H1 (cell line): ENCODE data around the gene SND1. TPM values are rescaled to one million over a fixed set of nuclear protein-coding genes. Genes with fewer than 3 reads are reported as not detected.
A peak's percentile ranks its signal among the peaks of the same experiment; 100 is the strongest.

Source experiments
- CTCF ChIA-PET: fragments of 300-600 bp; sonication (Branson Sonifier 250); formaldehyde crosslinking; loops from one replicate; lab custom pipeline; 2021; ENCODE audit not compliant: partially characterized antibody; lab: Charles Lee
- POLR2A ChIA-PET: fragments of 300-600 bp; sonication (Branson Sonifier 250); formaldehyde crosslinking; loops from one replicate; lab custom pipeline; 2021; ENCODE audit warnings: inconsistent platforms; ENCODE audit not compliant: partially characterized antibody; lab: Charles Lee
- DNase-seq, 2 experiments: peaks; one replicate each; pipeline versions ENCODE4 v3.0.0 to v3.0.0-alpha.2; 2010 to 2022; ENCODE audit warnings: low spot score in 2 of 2, low read depth in 1 of 2, mixed read lengths in 1 of 2
- FAIRE-seq: peaks from 2 replicates; lab custom pipeline; 2011; peaks lifted over from hg19 to GRCh38; lab: Jason Lieb, UNC
- H2AFZ ChIP-seq: 2 replicates; pipeline ENCODE4 v1.8.1; 2012; ENCODE audit warnings: low read length, inconsistent platforms
- H2AK5ac ChIP-seq: 2 replicates; pipeline ENCODE4 v1.6.1; 2013; ENCODE audit warnings: low read depth, low read length
- H2BK120ac ChIP-seq: replicated peaks from 2 replicates; pipeline ENCODE3; 2013; ENCODE audit warnings: low read depth, low read length, inconsistent platforms
- H2BK12ac ChIP-seq: 2 replicates; pipeline ENCODE4 v1.6.1; 2013; ENCODE audit warnings: low read depth, low read length
- H2BK15ac ChIP-seq: 2 replicates; pipeline ENCODE4 v1.6.1; 2013; ENCODE audit warnings: low read length
- H2BK20ac ChIP-seq: 2 replicates; pipeline ENCODE4 v1.6.1; 2013; ENCODE audit warnings: low read length
- H2BK5ac ChIP-seq: 2 replicates; pipeline ENCODE4 v1.6.1; 2013; ENCODE audit warnings: low read depth, low read length
- H3K14ac ChIP-seq: 2 replicates; pipeline ENCODE4 v1.6.1; 2013; ENCODE audit warnings: inconsistent platforms; ENCODE audit not compliant: insufficient read length
- H3K18ac ChIP-seq: 2 replicates; pipeline ENCODE4 v1.6.1; 2013; ENCODE audit warnings: low read length; ENCODE audit errors: extremely low read depth
- H3K23ac ChIP-seq: 2 replicates; pipeline ENCODE4 v1.6.1; 2013; ENCODE audit warnings: inconsistent platforms; ENCODE audit not compliant: insufficient read length
- H3K23me2 ChIP-seq: 2 replicates; pipeline ENCODE4 v1.6.1; 2013; ENCODE audit warnings: low read depth, low read length
- H3K27ac ChIP-seq: 2 replicates; pipeline ENCODE4 v1.6.1; 2011; ENCODE audit warnings: low read depth, low read length, inconsistent platforms
- H3K27me3 ChIP-seq, 4 experiments: replicated peaks in 1 of 4; 1 replicate in 1 of 4; 2 replicates in 3 of 4; pipeline versions ENCODE4 v1.6.1 to v1.8.1; 2011 to 2013; ENCODE audit warnings: low read length in 3 of 4, mild to moderate bottlenecking in 3 of 4, inconsistent platforms in 2 of 4, mixed read lengths in 2 of 4, moderate library complexity in 1 of 4; ENCODE audit not compliant: control insufficient read depth in 3 of 4, insufficient read depth in 3 of 4; ENCODE audit errors: extremely low read depth in 1 of 4
- H3K36me3 ChIP-seq, 4 experiments: 2 replicates each; pipeline versions ENCODE4 v1.6.1 to v1.8.1; 2011 to 2013; ENCODE audit warnings: mild to moderate bottlenecking in 4 of 4, low read length in 3 of 4, moderate library complexity in 2 of 4, control low read depth in 1 of 4, inconsistent platforms in 1 of 4; ENCODE audit not compliant: insufficient read depth in 4 of 4, control insufficient read depth in 2 of 4
- H3K4ac ChIP-seq: replicated peaks from 2 replicates; pipeline ENCODE3; 2013; ENCODE audit warnings: low read length, low read depth, mixed read lengths, inconsistent platforms; ENCODE audit not compliant: insufficient read length
- H3K4me1 ChIP-seq, 4 experiments: replicated peaks in 1 of 4; 1 replicate in 1 of 4; 2 replicates in 3 of 4; pipeline versions ENCODE4 v1.6.1 to v1.8.1; 2011 to 2013; ENCODE audit warnings: low read length in 3 of 4, inconsistent platforms in 2 of 4, mixed read lengths in 1 of 4; ENCODE audit not compliant: insufficient read depth in 4 of 4, control insufficient read depth in 3 of 4
- H3K4me2 ChIP-seq, 2 experiments: 2 replicates each; pipeline versions ENCODE4 v1.6.1 to v1.8.1; 2011 to 2013; ENCODE audit warnings: low read depth in 2 of 2, low read length in 2 of 2, control low read depth in 1 of 2, inconsistent platforms in 1 of 2, mild to moderate bottlenecking in 1 of 2; ENCODE audit not compliant: insufficient read depth in 1 of 2
- H3K4me3 ChIP-seq, 4 experiments: fragments of 200-600, 300-600 bp in 1 of 4; sonication (generic), shearing (Covaris generic), sonication (Bioruptor Twin) in 1 of 4; 2 replicates each; pipeline versions ENCODE4 v1.5.1 to v1.8.1; 2011 to 2016; ENCODE audit warnings: low read length in 4 of 4, low read depth in 3 of 4, control low read depth in 2 of 4, inconsistent platforms in 2 of 4, mild to moderate bottlenecking in 2 of 4, mixed read lengths in 1 of 4, moderate library complexity in 1 of 4; ENCODE audit not compliant: insufficient read depth in 2 of 4; ENCODE audit errors: extremely low read depth in 1 of 4
- H3K56ac ChIP-seq: replicated peaks from 2 replicates; pipeline ENCODE3; 2013; ENCODE audit warnings: low read depth, mild to moderate bottlenecking, mixed read lengths, low read length, inconsistent platforms; ENCODE audit not compliant: insufficient read length
- H3K79me1 ChIP-seq: 2 replicates; pipeline ENCODE4 v1.6.1; 2013; ENCODE audit warnings: low read depth, low read length, control low read depth
- H3K79me2 ChIP-seq, 2 experiments: 2 replicates each; pipeline versions ENCODE4 v1.6.1 to v1.8.1; 2012 to 2013; ENCODE audit warnings: low read length in 2 of 2, mild to moderate bottlenecking in 2 of 2, inconsistent platforms in 1 of 2; ENCODE audit not compliant: insufficient read depth in 2 of 2, control insufficient read depth in 1 of 2
- H3K9ac ChIP-seq, 4 experiments: replicated peaks in 1 of 4; 1 replicate in 1 of 4; 2 replicates in 3 of 4; pipeline versions ENCODE4 v1.6.1 to v1.8.1; 2011 to 2013; ENCODE audit warnings: low read depth in 3 of 4, low read length in 3 of 4, control low read depth in 2 of 4, mild to moderate bottlenecking in 2 of 4, moderate library complexity in 2 of 4, inconsistent platforms in 1 of 4; ENCODE audit errors: extremely low read depth in 1 of 4
- H3K9me3 ChIP-seq, 2 experiments: 2 replicates each; pipeline versions ENCODE4 v1.6.1 to v1.8.1; 2012 to 2013; ENCODE audit warnings: mild to moderate bottlenecking in 2 of 2, moderate library complexity in 2 of 2, control low read depth in 1 of 2, inconsistent platforms in 1 of 2, low read depth in 1 of 2, low read length in 1 of 2, mixed read lengths in 1 of 2; ENCODE audit not compliant: insufficient read depth in 2 of 2
- H4K20me1 ChIP-seq, 2 experiments: replicated peaks in 1 of 2; 2 replicates each; pipeline versions ENCODE3 to v1.8.1; 2011 to 2013; ENCODE audit warnings: inconsistent platforms in 2 of 2, low read length in 2 of 2, mild to moderate bottlenecking in 1 of 2; ENCODE audit not compliant: insufficient read depth in 2 of 2, control insufficient read depth in 1 of 2
- H4K5ac ChIP-seq: 2 replicates; pipeline ENCODE4 v1.6.1; 2013; ENCODE audit warnings: low read length, low read depth, mixed read lengths, inconsistent platforms; ENCODE audit not compliant: insufficient read length
- H4K8ac ChIP-seq: 2 replicates; pipeline ENCODE4 v1.8.0; 2013; ENCODE audit warnings: mild to moderate bottlenecking, moderate library complexity, low read length, inconsistent platforms; ENCODE audit not compliant: insufficient read depth; ENCODE audit errors: extremely low read depth
- H4K91ac ChIP-seq: replicated peaks from 2 replicates; pipeline ENCODE3; 2013; ENCODE audit warnings: low read length, mixed read lengths, inconsistent platforms; ENCODE audit not compliant: insufficient read length
- ATF3 ChIP-seq: IDR thresholded peaks from 2 replicates; pipeline ENCODE4 v1.6.1; 2011; ENCODE audit warnings: low read depth, mild to moderate bottlenecking, low read length; ENCODE audit not compliant: insufficient read depth
- E2F6 ChIP-seq: IDR thresholded peaks from 2 replicates; pipeline ENCODE4 v1.6.1; 2012; ENCODE audit warnings: inconsistent platforms
- EZH2 ChIP-seq: fragments of 200-600 bp; sonication (generic); IDR thresholded peaks from 2 replicates; pipeline ENCODE4 v1.7.1; 2012; ENCODE audit warnings: low read depth, mild to moderate bottlenecking, moderate library complexity, low read length, inconsistent platforms; ENCODE audit not compliant: severe bottlenecking
- GABPA ChIP-seq: IDR thresholded peaks from 2 replicates; pipeline ENCODE4 v1.6.1; 2011; ENCODE audit warnings: mild to moderate bottlenecking, low read length, moderate library complexity, borderline replicate concordance; ENCODE audit not compliant: insufficient read depth
- GTF2F1 ChIP-seq: IDR thresholded peaks from 2 replicates; pipeline ENCODE4 v1.6.1; 2012; ENCODE audit warnings: low read depth, low read length, improper control_type of control experiment, borderline replicate concordance
- POLR2AphosphoS5 ChIP-seq: IDR thresholded peaks from 2 replicates; pipeline ENCODE4 v1.6.1; 2011; ENCODE audit warnings: low read depth, low read length
- SIRT6 ChIP-seq: IDR thresholded peaks from one replicate; pipeline ENCODE4 v1.7.1; 2012; ENCODE audit warnings: low read length, inconsistent platforms
- SP4 ChIP-seq: IDR thresholded peaks from 2 replicates; pipeline ENCODE4 v1.6.1; 2012; ENCODE audit warnings: low read length, inconsistent platforms
- TAF1 ChIP-seq: IDR thresholded peaks from 2 replicates; pipeline ENCODE4 v1.6.1; 2011; ENCODE audit warnings: mild to moderate bottlenecking, low read depth, low read length
- WGBS, 2 experiments: shearing (Covaris generic) in 1 of 2; methylation state at CpG; one replicate each; pipeline versions ENCODE4 v1.1.6 to v1.1.7; 2013 to 2015; ENCODE audit warnings: low lambda C conversion rate in 2 of 2, mixed read lengths in 2 of 2, inconsistent platforms in 1 of 2, low coverage in 1 of 2, missing lambda C conversion rate in 1 of 2; ENCODE audit not compliant: insufficient replicate concordance in 2 of 2, insufficient coverage in 1 of 2, insufficient read length in 1 of 2; ENCODE audit errors: extremely low coverage in 1 of 2, missing lambda C conversion rate in 1 of 2; 5-methylcytosine and 5-hydroxymethylcytosine counted together
- polyA plus RNA-seq, 7 experiments: library from polyadenylated mRNA; depleted of rRNA in 3 of 7; stranded (reverse) in 5 of 7; unstranded in 2 of 7; fragments of >200 nt in 5 of 7; fragments of 200-250 nt in 2 of 7; gene quantifications; 1 replicate in 5 of 7; 2 replicates in 1 of 7; 4 replicates in 1 of 7; pipeline versions ENCODE4 v1.2.1 to v1.2.3, GENCODE V29; 2011 to 2013; ENCODE audit warnings: missing spikeins in 2 of 7, mixed read lengths in 2 of 7
- total RNA-seq: library from RNA; stranded (reverse); fragmentation: NEBNext Ultra II Directional; extraction: Animal tissue kit (Norgen Biotek cat#: 25700); gene quantifications from 2 replicates; pipeline ENCODE4 v1.2.1, GENCODE V29; 2021

The SND1 gene
- total and polyA plus RNA-seq, 2 of the 8 experiments (the other 6 are each of a cell fraction or from before 2014, with no cell fraction given) = 122 to 290 TPM

GRCh38 chr7:128104108-128104742 lies 452.2 kb downstream of the SND1 start:
- H3K79me2 ChIP-seq = no peaks in the 10 kb centered on the region
- H2BK12ac ChIP-seq = no peak overlapping the region
- no peak overlapping the region for H3K18ac ChIP-seq
- peaks cover 13 to 39% (median 28%) of the 10 kb centered on the region in 4 experiments for H3K27me3 ChIP-seq
- H3K9ac ChIP-seq = peak overlapping the region in 1 of 4 experiments; percentile 25; a peak in 1 of 7 replicates
- ChIA-PET CTCF (interaction anchor here (0.7 to 21.0 kb wide), 13 partner anchors 14 to 518 kb away, joined by 3 to 221 read pairs (median 6); no protein-coding TSS in a partner anchor), POLR2A (interaction anchor here (0.9 to 3.1 kb wide), 7 partner anchors 12 to 105 kb away, joined by 3 to 13 read pairs (median 4); no protein-coding TSS in a partner anchor)
- no peak for FAIRE-seq
- no peak overlapping the region for H3K56ac ChIP-seq
- H2AK5ac ChIP-seq = no peak overlapping the region
- no peak overlapping the region for H3K27ac ChIP-seq
- no peak overlapping the region for H3K4ac ChIP-seq
- H3K36me3 ChIP-seq = no peaks in the 10 kb centered on the region
- no peaks in the 10 kb centered on the region for H3K9me3 ChIP-seq
- no peak overlapping the region for H2BK15ac ChIP-seq
- H3K23ac ChIP-seq = no peak overlapping the region
- peaks cover 0 to 1% of the 10 kb centered on the region in 2 experiments for H4K20me1 ChIP-seq
- no peak overlapping the region for H2BK120ac ChIP-seq
- H4K8ac ChIP-seq = peak overlapping the region; percentile 57; the same call in 1 of the 2 replicates
- no peak overlapping the region for H2BK20ac ChIP-seq
- H3K4me2 ChIP-seq = peak overlapping the region; percentile 64 to 80
- no peak overlapping the region for H4K5ac ChIP-seq
- no peak overlapping the region for H4K91ac ChIP-seq
- no peak overlapping the region for H3K14ac ChIP-seq
- H3K4me1 ChIP-seq = no peaks in the 10 kb centered on the region; a peak in 4 of 7 replicates
- TF ChIP-seq GTF2F1 = no peak
- peak; percentile 69 for TF ChIP-seq E2F6
- no peak for TF ChIP-seq SIRT6
- TF ChIP-seq SP4 = no peak
- no peak for TF ChIP-seq TAF1
- TF ChIP-seq ATF3 = no peak
- peak; percentile 54 for TF ChIP-seq EZH2
- peak; percentile 54; the same call in 1 of the 2 replicates for TF ChIP-seq POLR2AphosphoS5
- 0 out of 2 replicates have a peak, but pooled peaks have one; percentile 15 for TF ChIP-seq GABPA
- peak overlapping the region; percentile 29 to 61 (median 42) for H3K4me3 ChIP-seq
- H3K23me2 ChIP-seq = peaks cover 2% of the 10 kb centered on the region; the same call in 1 of the 2 replicates
- DNase-seq = no peak
- 15% methylated on average over 37 of the region's 59 CpGs; no CpG with 5 or more reads in 1 of the 2 experiments for WGBS, 2 experiments
- no peak overlapping the region for H2AFZ ChIP-seq
- no peak overlapping the region for H2BK5ac ChIP-seq
- H3K79me1 ChIP-seq = no peaks in the 10 kb centered on the region
